IMR-90 (cell line): ENCODE data around the gene TSSC4.

Experiments
- CEBPB ChIP-seq: IDR thresholded peaks from 2 replicates; pipeline ENCODE4 v1.6.1; 2012; ENCODE audit warnings: low read depth, low read length, improper control_type of control experiment
- CTCF ChIP-seq: conservative IDR thresholded peaks from 2 replicates; pipeline ENCODE4 v1.5.1; 2012; ENCODE audit warnings: mild to moderate bottlenecking, low read depth, low read length, improper control_type of control experiment
- MAFK ChIP-seq: IDR thresholded peaks from 2 replicates; pipeline ENCODE4 v1.6.1; 2012; ENCODE audit warnings: low read depth, low read length, improper control_type of control experiment
- MXI1 ChIP-seq: IDR thresholded peaks from 2 replicates; pipeline ENCODE4 v1.6.1; 2012; ENCODE audit warnings: low read depth, mild to moderate bottlenecking, low read length, moderate library complexity, borderline replicate concordance
- POLR2A ChIP-seq: IDR thresholded peaks from 2 replicates; pipeline ENCODE4 v1.6.1; 2012; ENCODE audit warnings: mild to moderate bottlenecking, low read depth, low read length
- RAD21 ChIP-seq: IDR thresholded peaks from 2 replicates; pipeline ENCODE4 v1.6.1; 2012; ENCODE audit warnings: low read length, improper control_type of control experiment
- RCOR1 ChIP-seq: IDR thresholded peaks from 2 replicates; pipeline ENCODE4 v1.6.1; 2012; ENCODE audit warnings: mild to moderate bottlenecking, low read length, improper control_type of control experiment; ENCODE audit not compliant: insufficient replicate concordance
- TF ChIP-seq, protein P1 (sequence below): fragments of 150-350 bp; IDR thresholded peaks from 2 replicates; pipeline ENCODE4 v1.6.1; 2017; ENCODE audit warnings: mild to moderate bottlenecking, antibody characterized with exemption, low read length, low read depth

- TF ChIP-seq RAD21 (no peak), CEBPB (no peak), CTCF (no peak), RCOR1 (no peak), POLR2A (no peak), MAFK (no peak), MXI1 (no peak)
- TF ChIP-seq, protein P1, sequence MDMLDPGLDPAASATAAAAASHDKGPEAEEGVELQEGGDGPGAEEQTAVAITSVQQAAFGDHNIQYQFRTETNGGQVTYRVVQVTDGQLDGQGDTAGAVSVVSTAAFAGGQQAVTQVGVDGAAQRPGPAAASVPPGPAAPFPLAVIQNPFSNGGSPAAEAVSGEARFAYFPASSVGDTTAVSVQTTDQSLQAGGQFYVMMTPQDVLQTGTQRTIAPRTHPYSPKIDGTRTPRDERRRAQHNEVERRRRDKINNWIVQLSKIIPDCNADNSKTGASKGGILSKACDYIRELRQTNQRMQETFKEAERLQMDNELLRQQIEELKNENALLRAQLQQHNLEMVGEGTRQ: no peak
Observed at GRCh38 chr11:2385156-2386151, 15.1 kb upstream of the TSSC4 start.
